T-helper 1 cell (primary cell): ENCODE data around the gene SH3YL1.

ENCODE experiments used
- DNase-seq, 5 donors: peaks; one replicate each; pipeline ENCODE4 v3.0.0-alpha.2; 2012 to 2020

SH3YL1 gene

GRCh38 chr2:216068-216467 is 47.8 kb downstream of the SH3YL1 start:
- DNase-seq, result no peak

- DNase-seq, result no peak
Observed at GRCh38 chr2:213932-214693, 49.7 kb downstream of the SH3YL1 start.

DNA sequence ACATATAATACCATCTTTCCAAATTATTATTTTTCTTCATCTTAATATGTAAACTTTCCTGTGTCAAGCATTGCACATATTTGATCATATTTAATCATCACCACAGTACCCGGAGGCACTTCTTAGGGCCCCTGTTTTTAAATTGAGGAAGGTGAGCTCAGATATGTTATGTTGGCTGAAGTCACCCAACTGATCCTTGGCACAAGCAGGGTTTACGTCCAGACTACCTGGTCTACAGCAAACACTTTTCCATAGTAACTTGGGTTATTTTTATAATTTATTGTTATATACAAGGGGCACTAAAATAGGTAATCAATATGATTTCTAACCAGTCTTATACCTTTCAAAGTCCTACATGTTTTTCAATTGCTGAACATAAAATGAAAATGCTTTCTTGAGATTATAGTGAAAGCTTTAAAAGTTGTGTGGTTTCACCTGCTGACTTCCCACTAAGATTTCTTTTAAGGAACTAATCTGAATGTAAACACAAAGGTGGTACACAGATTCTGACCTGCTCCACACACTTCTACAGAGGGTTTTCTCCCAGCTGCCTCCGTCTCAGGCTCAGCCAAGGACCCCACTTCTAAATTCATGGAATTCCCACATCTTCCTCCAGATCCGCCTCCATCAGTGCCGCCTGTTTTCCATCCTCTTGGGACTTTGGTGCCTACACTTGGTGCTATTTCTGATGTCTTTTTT is 52.2 kb downstream of the SH3YL1 start:
- DNase-seq, result no peak

- DNase-seq, result no peak
Observed at GRCh38 chr2:210660-211059, 53.2 kb downstream of the SH3YL1 start.

DNA sequence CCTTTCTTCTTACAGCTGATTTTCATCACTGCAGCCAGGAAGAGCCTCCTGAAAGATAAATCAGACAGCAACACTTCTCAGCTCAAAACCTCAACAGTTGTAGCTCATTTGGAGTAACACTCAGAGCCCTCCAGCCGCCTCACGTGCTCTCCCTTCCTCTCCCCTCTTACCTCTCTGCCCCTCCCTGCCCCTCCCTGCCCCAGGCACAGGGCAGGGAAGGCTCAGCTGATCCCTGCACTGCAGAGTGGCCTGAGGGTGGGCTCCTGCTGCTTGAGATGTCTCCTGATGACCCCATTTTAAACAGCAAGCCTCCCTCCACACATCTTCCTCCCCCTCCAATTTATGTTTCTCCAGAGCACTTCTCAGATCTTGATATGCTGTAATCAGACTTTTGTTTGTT is 54.4 kb downstream of the SH3YL1 start:
- no peak for DNase-seq

DNA sequence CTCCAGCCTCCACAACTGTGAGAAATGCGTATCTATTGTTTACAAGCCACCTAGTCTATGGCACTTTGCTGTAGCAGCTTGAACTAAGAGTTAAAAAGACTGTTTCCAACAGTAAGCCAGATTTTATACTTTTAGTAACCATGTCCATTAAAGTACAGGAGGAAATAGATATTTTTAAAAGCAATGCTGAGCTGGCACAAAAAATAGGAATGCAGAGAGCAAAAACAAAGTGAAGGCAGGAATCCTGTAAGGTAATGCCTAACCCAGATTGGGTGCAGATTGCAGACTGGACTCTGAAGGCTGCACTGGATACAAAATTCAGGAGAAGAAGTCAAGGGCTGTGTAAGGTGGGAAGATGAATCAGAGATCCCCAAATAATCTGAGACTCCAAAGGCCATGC is 55.5 kb downstream of the SH3YL1 start:
- DNase-seq, result no peak

GRCh38 chr2:203984-204383 is 59.8 kb downstream of the SH3YL1 start:
- no peak for DNase-seq

DNA sequence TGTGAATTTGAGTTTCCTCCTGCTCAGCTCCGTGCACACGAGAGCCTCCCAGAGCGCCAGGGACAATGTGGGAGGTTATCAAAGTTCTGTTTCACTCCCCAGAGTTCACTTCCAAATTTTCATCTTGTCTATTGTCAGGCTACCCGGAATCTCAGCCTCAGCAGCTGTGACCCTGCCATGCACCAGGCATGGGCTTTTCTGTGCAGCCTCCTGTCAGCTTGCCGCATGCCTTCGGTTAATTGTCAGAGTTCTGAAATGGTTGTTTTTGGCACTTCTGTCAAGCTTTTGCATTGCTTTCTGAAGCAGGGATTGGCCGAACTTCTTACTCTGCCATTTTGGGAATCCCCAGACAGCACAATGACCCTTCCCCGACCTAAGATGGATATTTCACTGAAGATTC is 60.4 kb downstream of the SH3YL1 start:
- no peak for DNase-seq

- DNase-seq, result no peak
Observed at GRCh38 chr2:202945-203344, 60.9 kb downstream of the SH3YL1 start.

GRCh38 chr2:201648-202433 is 62.0 kb downstream of the SH3YL1 start:
- no peak for DNase-seq

- no peak for DNase-seq
Observed at GRCh38 chr2:199041-199966, 64.5 kb downstream of the SH3YL1 start.

- DNase-seq, result no peak
Observed at GRCh38 chr2:196406-196805, 67.4 kb downstream of the SH3YL1 start.

DNA sequence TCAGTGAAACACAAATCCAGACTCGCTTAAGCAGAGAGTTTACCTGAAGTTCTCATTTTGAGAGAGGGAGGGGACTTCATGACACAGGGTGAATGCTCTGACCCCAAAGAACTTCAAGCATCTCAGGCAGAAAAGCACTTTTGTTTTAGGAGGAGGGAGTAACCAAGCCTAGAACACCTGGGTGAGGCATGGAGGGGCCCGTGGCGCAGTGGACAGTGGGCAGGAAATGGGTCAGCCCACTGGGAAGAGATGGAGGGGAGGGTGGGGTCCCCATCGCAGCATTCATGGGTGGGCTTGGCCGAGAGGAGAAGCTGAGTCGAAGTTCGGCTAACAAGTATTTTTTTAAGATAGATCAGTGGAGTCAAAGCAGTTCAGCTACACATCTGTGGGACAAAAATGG is 67.9 kb downstream of the SH3YL1 start:
- DNase-seq, result no peak

DNA sequence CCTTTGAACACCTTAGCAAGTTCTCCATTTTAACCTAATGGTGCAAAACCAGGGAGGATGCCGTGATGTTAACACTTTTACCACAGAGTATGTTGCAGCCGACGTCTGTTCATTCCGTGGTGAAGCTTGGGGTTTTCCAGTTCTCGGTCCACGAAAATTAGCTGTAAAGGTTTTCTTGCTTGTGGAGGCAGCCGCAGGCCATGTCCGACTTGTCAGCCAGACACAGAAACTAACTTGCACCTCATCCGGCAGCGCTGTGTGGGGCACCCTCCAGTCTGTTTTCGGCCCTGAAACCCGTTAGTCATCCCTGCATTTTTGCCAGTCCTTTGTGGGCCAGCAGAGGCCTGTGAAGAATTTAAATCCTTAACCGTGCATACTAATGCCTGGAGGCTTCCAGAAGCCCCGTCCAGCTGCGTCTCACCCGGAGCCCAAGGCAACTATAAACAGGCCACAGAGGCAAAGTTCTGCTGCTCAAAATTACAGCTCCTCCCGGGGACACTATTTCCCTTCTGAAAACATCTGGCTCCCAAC is 70.6 kb downstream of the SH3YL1 start:
- DNase-seq, result peak in 2 of 5 donors; percentile 16 to 19

DNA sequence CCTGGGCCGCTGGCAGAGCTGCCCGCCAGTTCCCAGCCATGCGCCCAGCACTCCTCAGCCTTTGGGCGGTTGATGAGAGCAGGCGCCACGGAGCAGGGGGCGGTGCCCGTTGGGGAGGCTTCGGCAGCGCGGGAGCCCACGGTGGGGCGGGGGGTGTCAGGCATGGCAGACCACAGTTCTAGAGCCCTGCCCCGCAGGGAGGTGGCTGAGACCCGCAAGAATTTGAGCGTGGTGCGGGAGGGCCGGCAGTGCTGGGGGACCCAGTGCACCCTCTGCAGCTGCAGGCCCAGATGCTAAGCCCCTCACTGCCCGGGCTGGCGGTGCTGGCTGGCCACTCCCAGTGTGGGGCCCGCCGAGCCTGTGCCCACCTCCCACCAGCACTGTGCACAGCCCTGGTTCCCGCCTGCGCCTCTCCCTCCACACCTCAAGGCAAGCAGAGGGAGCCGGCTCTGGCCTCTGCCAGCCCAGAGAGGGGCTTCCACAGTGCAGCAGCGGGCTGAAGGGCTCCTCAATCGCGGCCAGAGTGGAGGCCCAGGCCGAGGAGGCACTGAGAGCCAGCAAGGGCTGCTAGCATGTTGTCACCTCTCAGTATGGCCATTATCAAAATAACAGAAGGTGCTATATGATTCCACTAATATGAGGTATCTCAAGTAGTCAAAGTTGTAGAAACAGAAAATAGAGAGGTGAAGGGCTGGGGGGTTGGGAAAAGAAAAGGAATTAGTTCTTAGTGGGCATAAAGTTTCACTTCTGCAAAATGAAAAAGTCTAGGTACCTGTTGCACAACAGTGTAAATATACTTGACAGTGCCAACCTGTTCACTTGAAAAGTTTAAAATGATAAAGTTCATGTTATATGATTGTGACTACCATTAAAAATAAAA is 72.3 kb downstream of the SH3YL1 start:
- no peak for DNase-seq

DNA sequence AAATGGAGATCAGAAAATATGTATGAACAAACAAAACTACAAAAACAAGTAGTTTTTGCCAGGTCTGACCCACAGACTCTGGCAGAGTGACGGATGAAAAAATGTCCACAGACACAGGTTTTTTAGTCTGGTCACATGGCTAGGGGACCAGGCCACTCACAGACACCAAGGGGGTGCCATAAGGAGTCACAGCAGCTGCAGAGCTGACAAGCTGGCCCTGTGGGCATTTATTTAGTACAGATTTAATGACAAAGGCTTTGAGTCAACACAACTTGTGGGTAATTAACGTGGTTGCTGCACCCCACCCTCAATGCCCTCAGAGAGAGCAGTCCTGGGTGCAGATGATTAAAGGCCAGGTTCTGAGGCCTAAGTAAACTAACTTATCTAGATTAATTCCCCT is 76.0 kb downstream of the SH3YL1 start:
- no peak for DNase-seq

DNA sequence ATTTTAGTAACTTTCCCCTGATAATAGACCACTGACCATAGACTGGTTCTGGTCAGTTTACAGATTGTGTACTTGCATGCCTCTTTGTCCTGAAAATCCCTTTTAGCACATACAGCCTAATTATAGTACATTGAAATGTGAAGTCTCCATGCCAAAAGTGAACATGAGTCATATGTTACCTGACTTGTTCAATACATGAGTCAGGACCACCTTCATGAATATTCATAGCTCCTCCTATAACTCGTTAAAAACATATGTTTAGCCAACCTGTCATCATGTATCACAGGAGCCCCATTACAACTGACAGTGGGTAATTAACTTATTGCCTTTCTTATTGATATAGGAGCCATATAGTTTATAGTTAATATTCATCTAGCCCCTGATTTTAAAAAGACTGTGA is 78.6 kb downstream of the SH3YL1 start:
- DNase-seq, result no peak

GRCh38 chr2:184695-185094 is 79.1 kb downstream of the SH3YL1 start:
- DNase-seq, result no peak

DNA sequence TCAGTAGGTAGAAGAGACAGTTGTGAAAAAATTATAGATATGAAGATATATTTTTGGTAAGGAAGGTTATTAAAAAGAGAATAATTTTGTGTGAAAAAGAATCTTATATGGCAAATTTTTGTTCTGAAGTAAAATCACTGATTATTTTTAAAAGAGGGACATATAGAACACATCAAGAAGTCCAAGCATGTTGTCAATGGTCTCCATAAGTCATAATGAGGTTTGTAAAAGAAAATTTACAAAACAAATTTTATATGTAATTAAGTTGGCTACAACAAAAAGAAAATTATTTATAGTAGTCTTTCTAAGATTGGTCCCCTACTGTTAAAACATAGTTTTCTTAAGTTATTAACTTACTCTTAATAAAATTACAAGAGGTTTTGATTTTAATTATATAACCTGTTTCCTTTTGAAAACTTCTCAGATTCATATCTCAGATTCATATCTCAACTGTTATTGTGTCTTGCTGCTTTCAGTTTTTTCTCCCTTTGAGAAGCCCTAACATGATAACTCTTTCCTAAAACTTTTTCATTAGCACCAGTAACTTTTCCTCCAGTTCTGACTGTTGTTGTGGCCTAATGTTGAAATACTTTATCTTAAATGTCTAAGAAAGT is 81.2 kb downstream of the SH3YL1 start:
- no peak for DNase-seq

- DNase-seq, result no peak
Observed at GRCh38 chr2:180311-180710, 83.5 kb downstream of the SH3YL1 start.

DNA sequence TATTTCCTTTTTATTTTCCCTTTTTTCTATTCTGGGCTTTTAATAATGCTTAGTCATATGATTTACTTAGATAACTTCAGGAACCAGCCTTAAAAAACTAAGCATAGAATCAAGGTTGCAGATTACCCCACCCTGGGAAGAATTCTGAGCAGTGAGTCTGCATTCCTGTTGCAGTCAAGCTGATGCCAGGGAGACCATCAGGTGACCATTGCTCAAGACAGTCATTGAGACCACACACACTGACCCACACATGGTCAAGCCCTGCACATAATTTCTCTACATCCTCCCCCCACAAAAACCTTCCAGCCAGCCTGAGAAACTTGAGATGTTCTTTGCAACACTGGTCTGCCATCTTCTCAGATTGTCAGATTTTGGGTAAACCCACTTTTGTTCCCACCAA is 83.9 kb downstream of the SH3YL1 start:
- no peak for DNase-seq
